CD4-positive, alpha-beta T cell (primary cell): ENCODE data around the gene MYZAP. TPM values are rescaled to one million over a fixed set of nuclear protein-coding genes. Genes with fewer than 3 reads are reported as not detected.

Experiments used
- ATAC-seq: fragments of 200-7000 bp; cut with Tn5 transposase; one replicate; pipeline ENCODE4 v1.10.0; 2022; ENCODE audit warnings: mild to moderate bottlenecking; ENCODE audit not compliant: poor library complexity
- CTCF ChIA-PET: fragments of 350-600 bp; sonication (Branson Sonifier 250); formaldehyde crosslinking; loops from one replicate; lab custom pipeline; 2021; ENCODE audit warnings: antibody characterized with exemption, inconsistent platforms; lab: Charles Lee
- POLR2A ChIA-PET: fragments of 350-600 bp; sonication (Branson Sonifier 250); formaldehyde crosslinking; loops from one replicate; lab custom pipeline; 2021; ENCODE audit warnings: antibody characterized with exemption, inconsistent platforms; lab: Charles Lee
- DNase-seq, 14 experiments: peaks; one replicate each; pipeline ENCODE4 v3.0.0-alpha.2; 2013 to 2020; ENCODE audit warnings: mixed read lengths in 2 of 14
- H3K27ac ChIP-seq, 2 donors: one replicate each; pipeline versions ENCODE4 v1.5.1 to v1.7.0; 2013; ENCODE audit warnings: low read length in 2 of 2, low read depth in 1 of 2, mild to moderate bottlenecking in 1 of 2
- H3K27me3 ChIP-seq, 2 experiments: 1 replicate in 1 of 2; 2 replicates in 1 of 2; pipeline versions ENCODE4 v1.6.1 to v1.7.0; 2013; ENCODE audit warnings: low read length in 2 of 2, control low read depth in 1 of 2, mild to moderate bottlenecking in 1 of 2, moderate library complexity in 1 of 2; ENCODE audit not compliant: insufficient read depth in 2 of 2, control insufficient read depth in 1 of 2
- H3K36me3 ChIP-seq: one replicate; pipeline ENCODE4 v1.6.1; 2013; ENCODE audit warnings: low read length, control low read depth; ENCODE audit not compliant: insufficient read depth
- H3K4me1 ChIP-seq: one replicate; pipeline ENCODE4 v1.6.1; 2013; ENCODE audit warnings: low read length, control low read depth; ENCODE audit not compliant: insufficient read depth
- H3K4me3 ChIP-seq: one replicate; pipeline ENCODE4 v1.5.1; 2013; ENCODE audit warnings: mild to moderate bottlenecking, low read length, moderate library complexity
- H3K9me3 ChIP-seq, 2 experiments: 1 replicate in 1 of 2; 2 replicates in 1 of 2; pipeline versions ENCODE4 v1.6.1 to v1.7.0; 2013; ENCODE audit warnings: low read length in 2 of 2, mild to moderate bottlenecking in 2 of 2, control low read depth in 1 of 2, moderate library complexity in 1 of 2; ENCODE audit not compliant: control insufficient read depth in 1 of 2, insufficient read depth in 1 of 2
- H3K27ac Mint-ChIP-seq: one replicate; pipeline ENCODE4 v1.8.0; 2020; ENCODE audit warnings: mixed read lengths
- H3K27me3 Mint-ChIP-seq: one replicate; pipeline ENCODE4 v1.8.0; 2021; ENCODE audit warnings: mixed read lengths
- H3K36me3 Mint-ChIP-seq: one replicate; pipeline ENCODE4 v1.8.0; 2021; ENCODE audit warnings: low read depth, mixed read lengths
- H3K4me1 Mint-ChIP-seq: one replicate; pipeline ENCODE4 v1.8.0; 2021; ENCODE audit warnings: low read depth, mixed read lengths
- H3K4me3 Mint-ChIP-seq: one replicate; pipeline ENCODE4 v1.8.0; 2020; ENCODE audit warnings: mild to moderate bottlenecking, mixed read lengths
- H3K9me3 Mint-ChIP-seq: one replicate; pipeline ENCODE4 v1.8.0; 2020; ENCODE audit warnings: mixed read lengths
- CTCF ChIP-seq: fragments of 200-600 bp; IDR thresholded peaks from one replicate; pipeline ENCODE4 v1.8.0; 2022; ENCODE audit warnings: antibody characterized with exemption, mild to moderate bottlenecking
- intact Hi-C, 2 experiments: fragments of 100-400 bp; cut with DNase I in 1 of 2; cut with micrococcal nuclease in 1 of 2; formaldehyde crosslinking; loops; one replicate each; pipeline versions ENCODE4 v1.15.1 to v1.9.0; 2023 to 2025; cut with DNase I, micrococcal nuclease
- total RNA-seq, 174 experiments: library from RNA in 2 of 174; stranded (reverse) in 2 of 174; gene quantifications; one replicate each; pipeline ENCODE4 v1.2.3 and lab custom pipeline; 2021 to 2026

The MYZAP gene
- total RNA-seq, 2 experiments from 2014 or later, result 0.66 to 1.1 TPM

- Mint-ChIP-seq H3K4me1 (no peaks in the 10 kb centered on the region), H3K9me3 (no peaks in the 10 kb centered on the region), H3K36me3 (no peaks in the 10 kb centered on the region), H3K4me3 (no peak overlapping the region), H3K27me3 (peaks cover 4% of the 10 kb centered on the region), H3K27ac (no peak overlapping the region)
- DNase-seq, result no peak
- H3K36me3 ChIP-seq, result no peaks in the 10 kb centered on the region
- ChIA-PET CTCF (no interaction called here), POLR2A (no interaction called here)
- H3K27ac ChIP-seq, result no peak overlapping the region
- intact Hi-C loops, result no loop called here
- no peaks in the 10 kb centered on the region for H3K9me3 ChIP-seq
- no peak for ATAC-seq
- no peaks in the 10 kb centered on the region for H3K4me1 ChIP-seq
- no peak overlapping the region for H3K4me3 ChIP-seq
- H3K27me3 ChIP-seq, result no peaks in the 10 kb centered on the region
- TF ChIP-seq CTCF, result no peak
These were observed 56.1 kb downstream of the MYZAP start for GRCh38 chr15:57647791-57648130.

- ChIA-PET CTCF (no interaction called here), POLR2A (no interaction called here)
- H3K4me3 ChIP-seq, result no peak overlapping the region
- intact Hi-C loops, result no loop called here
- no peaks in the 10 kb centered on the region for H3K4me1 ChIP-seq
- no peak for DNase-seq
- no peaks in the 10 kb centered on the region for H3K27me3 ChIP-seq
- H3K27ac Mint-ChIP-seq, result no peak overlapping the region
- no peaks in the 10 kb centered on the region for H3K9me3 ChIP-seq
- H3K27ac ChIP-seq, result no peak overlapping the region
- no peaks in the 10 kb centered on the region for H3K36me3 ChIP-seq
- H3K9me3 Mint-ChIP-seq, result no peaks in the 10 kb centered on the region
- no peaks in the 10 kb centered on the region for H3K4me1 Mint-ChIP-seq
- no peaks in the 10 kb centered on the region for H3K36me3 Mint-ChIP-seq
- H3K4me3 Mint-ChIP-seq, result no peak overlapping the region
- no peaks in the 10 kb centered on the region for H3K27me3 Mint-ChIP-seq
- no peak for TF ChIP-seq CTCF
- ATAC-seq, result no peak
These were observed 57.4 kb downstream of the MYZAP start for GRCh38 chr15:57649138-57649537.

GRCh38 chr15:57651445-57651844 is 59.7 kb downstream of the MYZAP start:
- no peak for TF ChIP-seq CTCF
- intact Hi-C loops, result loop anchor here in 1 of 2 experiments (10.0 kb wide), 1 partner anchor 87 kb away; no protein-coding TSS in a partner anchor
- Histone ChIP-seq H3K27ac (no peak overlapping the region), H3K27me3 (no peaks in the 10 kb centered on the region), H3K4me1 (no peaks in the 10 kb centered on the region), H3K4me3 (no peak overlapping the region), H3K36me3 (no peaks in the 10 kb centered on the region), H3K9me3 (no peaks in the 10 kb centered on the region)
- no peaks in the 10 kb centered on the region for H3K36me3 Mint-ChIP-seq
- H3K27me3 Mint-ChIP-seq, result no peaks in the 10 kb centered on the region
- POLR2A ChIA-PET, result no interaction called here
- CTCF ChIA-PET, result interaction anchor here (0.6 kb wide), 1 partner anchor 12 kb away, joined by 3 read pairs; no protein-coding TSS in a partner anchor
- H3K4me3 Mint-ChIP-seq, result no peak overlapping the region
- H3K27ac Mint-ChIP-seq, result no peak overlapping the region
- no peaks in the 10 kb centered on the region for H3K4me1 Mint-ChIP-seq
- H3K9me3 Mint-ChIP-seq, result no peaks in the 10 kb centered on the region
- DNase-seq (no peak), ATAC-seq (no peak)
